ENCODE data around the gene PARD3B.

GRCh38 chr2:204771721-204772120 is 226.4 kb downstream of the PARD3B start:
- TF ChIP-seq, protein P1, sequence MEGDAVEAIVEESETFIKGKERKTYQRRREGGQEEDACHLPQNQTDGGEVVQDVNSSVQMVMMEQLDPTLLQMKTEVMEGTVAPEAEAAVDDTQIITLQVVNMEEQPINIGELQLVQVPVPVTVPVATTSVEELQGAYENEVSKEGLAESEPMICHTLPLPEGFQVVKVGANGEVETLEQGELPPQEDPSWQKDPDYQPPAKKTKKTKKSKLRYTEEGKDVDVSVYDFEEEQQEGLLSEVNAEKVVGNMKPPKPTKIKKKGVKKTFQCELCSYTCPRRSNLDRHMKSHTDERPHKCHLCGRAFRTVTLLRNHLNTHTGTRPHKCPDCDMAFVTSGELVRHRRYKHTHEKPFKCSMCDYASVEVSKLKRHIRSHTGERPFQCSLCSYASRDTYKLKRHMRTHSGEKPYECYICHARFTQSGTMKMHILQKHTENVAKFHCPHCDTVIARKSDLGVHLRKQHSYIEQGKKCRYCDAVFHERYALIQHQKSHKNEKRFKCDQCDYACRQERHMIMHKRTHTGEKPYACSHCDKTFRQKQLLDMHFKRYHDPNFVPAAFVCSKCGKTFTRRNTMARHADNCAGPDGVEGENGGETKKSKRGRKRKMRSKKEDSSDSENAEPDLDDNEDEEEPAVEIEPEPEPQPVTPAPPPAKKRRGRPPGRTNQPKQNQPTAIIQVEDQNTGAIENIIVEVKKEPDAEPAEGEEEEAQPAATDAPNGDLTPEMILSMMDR (IDR thresholded peaks at IDR 0.05): no peak
- no peak for TF ChIP-seq POLR2A (IDR thresholded peaks at IDR 0.05)

Measured in lower leg skin (tissue), 3 donors.